GM12878 (cell line): Measurements from ENCODE around the gene TCF12. TPM values are rescaled to one million over a fixed set of nuclear protein-coding genes. Genes with fewer than 3 reads are reported as not detected.

Experiments used
- ATAC-seq: fragments of 200-7000 bp; cut with Tn5 transposase; 3 replicates; pipeline ENCODE4 v1.9.1; 2020; ENCODE audit warnings: mild to moderate bottlenecking, moderate library complexity
- BruUV-seq: library from RNA; stranded (reverse); fragments of 400-500 nt; replicated peaks from 2 replicates; lab custom pipeline; 2021; lab: Mats Ljungman, UMichigan
- CTCF ChIA-PET: fragments of 300-600 bp; sonication (Branson Sonifier 250); formaldehyde crosslinking; extraction: SDS; loops from one replicate; lab custom pipeline; 2021; ENCODE audit warnings: inconsistent platforms; lab: Yijun Ruan, JAX
- POLR2A ChIA-PET: fragments of 350-600 bp; formaldehyde crosslinking; extraction: SDS; loops from one replicate; lab custom pipeline; 2021; ENCODE audit warnings: inconsistent platforms; lab: Charles Lee
- RAD21 ChIA-PET: fragments of 300-600 bp; sonication (Branson Sonifier 250); formaldehyde crosslinking; loops from one replicate; lab custom pipeline; 2023; ENCODE audit warnings: antibody characterized with exemption; ENCODE audit not compliant: unreplicated experiment; lab: Charles Lee
- SMC1A ChIA-PET: fragments of 300-600 bp; sonication (Branson Sonifier 250); formaldehyde crosslinking; loops from one replicate; lab custom pipeline; 2023; ENCODE audit not compliant: unreplicated experiment, uncharacterized antibody; lab: Charles Lee
- DNase-seq: peaks from one replicate; pipeline ENCODE4 v3.0.0-alpha.2; 2011; ENCODE audit warnings: low read depth, low spot score
- FAIRE-seq: peaks from 3 replicates; lab custom pipeline; 2011; peaks lifted over from hg19 to GRCh38; lab: Jason Lieb, UNC
- H2AFZ ChIP-seq: 2 replicates; pipeline ENCODE4 v1.6.0; 2011; ENCODE audit warnings: low read depth, low read length, control low read depth; ENCODE audit not compliant: control insufficient read depth
- H3K27ac ChIP-seq: 2 replicates; pipeline ENCODE4 v1.5.1; 2011; ENCODE audit warnings: control low read depth; ENCODE audit not compliant: control insufficient read depth, insufficient read depth
- H3K27me3 ChIP-seq, 2 experiments: replicated peaks in 1 of 2; 2 replicates each; pipeline versions ENCODE4 v1.6.0 to v1.6.1; 2011; ENCODE audit warnings: low read length in 1 of 2; ENCODE audit not compliant: control insufficient read depth in 2 of 2, insufficient read depth in 2 of 2
- H3K36me3 ChIP-seq, 2 experiments: 2 replicates each; pipeline ENCODE4 v1.5.1; 2011; ENCODE audit warnings: low read length in 1 of 2; ENCODE audit not compliant: control insufficient read depth in 2 of 2, insufficient read depth in 2 of 2
- H3K4me1 ChIP-seq: 2 replicates; pipeline ENCODE4 v1.6.1; 2011; ENCODE audit warnings: mild to moderate bottlenecking, low read length, moderate library complexity, mixed read lengths; ENCODE audit not compliant: control insufficient read depth, insufficient read depth
- H3K4me2 ChIP-seq: 2 replicates; pipeline ENCODE4 v1.6.0; 2011; ENCODE audit warnings: control low read depth; ENCODE audit not compliant: control insufficient read depth, insufficient read depth
- H3K4me3 ChIP-seq: fragments of 200-600 bp; sonication (generic); 2 replicates; pipeline ENCODE4 v1.5.1; 2016
- H3K79me2 ChIP-seq: 2 replicates; pipeline ENCODE4 v1.6.0; 2011; ENCODE audit warnings: low read length; ENCODE audit not compliant: control insufficient read depth, insufficient read depth
- H3K9ac ChIP-seq: 2 replicates; pipeline ENCODE4 v1.8.0; 2011; ENCODE audit warnings: low read length, control low read depth, mixed read lengths; ENCODE audit not compliant: control insufficient read depth, insufficient read depth
- H3K9me3 ChIP-seq: replicated peaks from 3 replicates; pipeline ENCODE4 v1.5.1; 2011; ENCODE audit warnings: mild to moderate bottlenecking, low read length; ENCODE audit not compliant: control insufficient read depth, insufficient read depth
- H4K20me1 ChIP-seq: 2 replicates; pipeline ENCODE4 v1.6.0; 2011; ENCODE audit not compliant: control insufficient read depth, insufficient read depth
- BCL11A ChIP-seq: IDR thresholded peaks from 2 replicates; pipeline ENCODE4 v1.6.1; 2011; ENCODE audit warnings: low read depth, low read length
- BMI1 ChIP-seq: fragments of 450-650 bp; IDR thresholded peaks from 2 replicates; pipeline ENCODE4 v1.6.1; 2016; ENCODE audit warnings: mild to moderate bottlenecking, moderate library complexity, borderline replicate concordance
- CHD1 ChIP-seq: IDR thresholded peaks from 2 replicates; pipeline ENCODE4 v1.6.1; 2012; ENCODE audit warnings: low read depth, low read length, improper control_type of control experiment
- E2F4 ChIP-seq: IDR thresholded peaks from 2 replicates; pipeline ENCODE4 v1.6.1; 2012; ENCODE audit warnings: low read depth, low read length, improper control_type of control experiment
- KDM1A ChIP-seq: fragments of 200-600 bp; sonication (generic); IDR thresholded peaks from 2 replicates; pipeline ENCODE4 v1.6.1; 2016; ENCODE audit warnings: borderline replicate concordance
- NR2F1 ChIP-seq: fragments of 450-650 bp; conservative IDR thresholded peaks from 2 replicates; pipeline ENCODE4 v1.6.1; 2017; ENCODE audit warnings: mild to moderate bottlenecking
- PRDM15 ChIP-seq: fragments of 450-650 bp; formaldehyde crosslinking; IDR thresholded peaks from 2 replicates; pipeline ENCODE4 v1.4.0; 2020; ENCODE audit warnings: mild to moderate bottlenecking, moderate library complexity
- ZNF207 ChIP-seq: fragments of 450-650 bp; IDR thresholded peaks from 2 replicates; pipeline ENCODE4 v1.6.1; 2014; ENCODE audit warnings: antibody characterized with exemption, mild to moderate bottlenecking, borderline replicate concordance
- ZNF274 ChIP-seq: IDR thresholded peaks from one replicate; pipeline ENCODE4 v1.8.0; 2011; ENCODE audit not compliant: insufficient read length, insufficient read depth
- WGBS: methylation state at CpG from one replicate; pipeline ENCODE4 v1.1.6; 2016; ENCODE audit warnings: low lambda C conversion rate; ENCODE audit not compliant: insufficient replicate concordance, insufficient coverage; ENCODE audit errors: missing lambda C conversion rate; 5-methylcytosine and 5-hydroxymethylcytosine counted together
- in situ Hi-C: fragments of 300-500 bp; cut with MboI; formaldehyde crosslinking; loops from 9 replicates; pipeline ENCODE4 v1.14.3; 2018; ENCODE audit warnings: mixed read lengths
- intact Hi-C: fragments of 100-400 bp; cut with micrococcal nuclease; formaldehyde crosslinking; loops from one replicate; pipeline ENCODE4 v1.14.2; 2022; ENCODE audit not compliant: unreplicated experiment
- polyA plus RNA-seq, 11 experiments: library from polyadenylated mRNA; depleted of rRNA in 4 of 11; unstranded in 6 of 11; stranded (reverse) in 5 of 11; fragments of >200 nt; fragmentation: Nextera tagmentation in 4 of 11; fragmentation: Illumina TruSeq in 1 of 11; extraction: Ambion mirVana in 4 of 11; extraction: Trizol in 1 of 11; gene quantifications; 1 replicate in 1 of 11; 2 replicates in 10 of 11; pipeline versions ENCODE4 v1.2.1 to v1.2.3, GENCODE V29; 2011 to 2016; ENCODE audit warnings: inconsistent platforms in 2 of 11, missing spikeins in 2 of 11, low read depth in 1 of 11
- total RNA-seq, 4 experiments: library from RNA; depleted of rRNA in 3 of 4; stranded (reverse); fragments of >200 nt in 3 of 4; fragmentation: Illumina TruSeq in 1 of 4; extraction: Trizol in 1 of 4; gene quantifications; 2 replicates each; pipeline versions ENCODE4 v1.2.1 to v1.2.3, GENCODE V29; 2013 to 2021

TCF12 gene
- total and polyA plus RNA-seq, 10 of the 15 experiments (the other 5 are each of a cell fraction or from before 2014, with no cell fraction given) = 8.2 to 70.9 (median 49.5) TPM

- TF ChIP-seq PRDM15 (no peak), BCL11A (no peak), CHD1 (no peak), NR2F1 (no peak)
Measured at GRCh38 chr15:57335719-57336118, 417.3 kb downstream of the TCF12 start (continued).

- BruUV-seq = no TSS peak
- ChIA-PET CTCF (interaction anchor here (0.6 to 9.3 kb wide), 3 partner anchors 78 to 190 kb away, joined by 3 to 242 read pairs (median 3); no protein-coding TSS in a partner anchor), POLR2A (no interaction called here), RAD21 (interaction anchor here (7.0 kb wide), 1 partner anchor 190 kb away, joined by 156 read pairs; no protein-coding TSS in a partner anchor), SMC1A (interaction anchor here (1.1 kb wide), 1 partner anchor 190 kb away, joined by 3 read pairs; no protein-coding TSS in a partner anchor)
- 45% methylated on average over 15 of the region's 15 CpGs for WGBS
- no peaks in the 10 kb centered on the region for H3K4me1 ChIP-seq
- no peaks in the 10 kb centered on the region for H3K9me3 ChIP-seq
- intact Hi-C loops = no loop called here
- no peaks in the 10 kb centered on the region for H3K79me2 ChIP-seq
- no peak overlapping the region for H3K27ac ChIP-seq
- in situ Hi-C loops = no loop called here
- ATAC-seq = no peak
- H3K9ac ChIP-seq = no peak overlapping the region
- no peak overlapping the region for H3K4me3 ChIP-seq
- peaks cover 0 to under 1% of the 10 kb centered on the region in 2 experiments; a peak in 2 of 4 replicates for H3K27me3 ChIP-seq
- H4K20me1 ChIP-seq = no peaks in the 10 kb centered on the region
- no peak overlapping the region for H3K4me2 ChIP-seq
- DNase-seq = no peak
- no peaks in the 10 kb centered on the region for H3K36me3 ChIP-seq
- no peak for TF ChIP-seq E2F4
- TF ChIP-seq ZNF274 = no peak
- TF ChIP-seq BMI1 = no peak
- no peak for TF ChIP-seq KDM1A
- TF ChIP-seq ZNF207 = no peak
- no peak for FAIRE-seq
- H2AFZ ChIP-seq = no peak overlapping the region
Measured at GRCh38 chr15:57337868-57338411, 419.5 kb downstream of the TCF12 start.
